GM12878 (cell line): ENCODE measurements around the gene AP5B1. TPM values are rescaled to one million over a fixed set of nuclear protein-coding genes. Genes with fewer than 3 reads are reported as not detected.

Experiments
- ATAC-seq: fragments of 200-7000 bp; cut with Tn5 transposase; 3 replicates; pipeline ENCODE4 v1.9.1; 2020; ENCODE audit warnings: mild to moderate bottlenecking, moderate library complexity
- BruUV-seq: library from RNA; stranded (reverse); fragments of 400-500 nt; replicated peaks from 2 replicates; lab custom pipeline; 2021; lab: Mats Ljungman, UMichigan
- CTCF ChIA-PET: fragments of 300-600 bp; sonication (Branson Sonifier 250); formaldehyde crosslinking; extraction: SDS; loops from one replicate; lab custom pipeline; 2021; ENCODE audit warnings: inconsistent platforms; lab: Yijun Ruan, JAX
- POLR2A ChIA-PET: fragments of 350-600 bp; formaldehyde crosslinking; extraction: SDS; loops from one replicate; lab custom pipeline; 2021; ENCODE audit warnings: inconsistent platforms; lab: Charles Lee
- RAD21 ChIA-PET: fragments of 300-600 bp; sonication (Branson Sonifier 250); formaldehyde crosslinking; loops from one replicate; lab custom pipeline; 2023; ENCODE audit warnings: antibody characterized with exemption; ENCODE audit not compliant: unreplicated experiment; lab: Charles Lee
- SMC1A ChIA-PET: fragments of 300-600 bp; sonication (Branson Sonifier 250); formaldehyde crosslinking; loops from one replicate; lab custom pipeline; 2023; ENCODE audit not compliant: unreplicated experiment, uncharacterized antibody; lab: Charles Lee
- DNase-seq: peaks from one replicate; pipeline ENCODE4 v3.0.0-alpha.2; 2011; ENCODE audit warnings: low read depth, low spot score
- FAIRE-seq: peaks from 3 replicates; lab custom pipeline; 2011; peaks lifted over from hg19 to GRCh38; lab: Jason Lieb, UNC
- H2AFZ ChIP-seq: 2 replicates; pipeline ENCODE4 v1.6.0; 2011; ENCODE audit warnings: low read depth, low read length, control low read depth; ENCODE audit not compliant: control insufficient read depth
- H3K27ac ChIP-seq: 2 replicates; pipeline ENCODE4 v1.5.1; 2011; ENCODE audit warnings: control low read depth; ENCODE audit not compliant: control insufficient read depth, insufficient read depth
- H3K27me3 ChIP-seq, 2 experiments: replicated peaks in 1 of 2; 2 replicates each; pipeline versions ENCODE4 v1.6.0 to v1.6.1; 2011; ENCODE audit warnings: low read length in 1 of 2; ENCODE audit not compliant: control insufficient read depth in 2 of 2, insufficient read depth in 2 of 2
- H3K36me3 ChIP-seq, 2 experiments: 2 replicates each; pipeline ENCODE4 v1.5.1; 2011; ENCODE audit warnings: low read length in 1 of 2; ENCODE audit not compliant: control insufficient read depth in 2 of 2, insufficient read depth in 2 of 2
- H3K4me1 ChIP-seq: 2 replicates; pipeline ENCODE4 v1.6.1; 2011; ENCODE audit warnings: mild to moderate bottlenecking, low read length, moderate library complexity, mixed read lengths; ENCODE audit not compliant: control insufficient read depth, insufficient read depth
- H3K4me2 ChIP-seq: 2 replicates; pipeline ENCODE4 v1.6.0; 2011; ENCODE audit warnings: control low read depth; ENCODE audit not compliant: control insufficient read depth, insufficient read depth
- H3K4me3 ChIP-seq: fragments of 200-600 bp; sonication (generic); 2 replicates; pipeline ENCODE4 v1.5.1; 2016
- H3K79me2 ChIP-seq: 2 replicates; pipeline ENCODE4 v1.6.0; 2011; ENCODE audit warnings: low read length; ENCODE audit not compliant: control insufficient read depth, insufficient read depth
- H3K9ac ChIP-seq: 2 replicates; pipeline ENCODE4 v1.8.0; 2011; ENCODE audit warnings: low read length, control low read depth, mixed read lengths; ENCODE audit not compliant: control insufficient read depth, insufficient read depth
- H3K9me3 ChIP-seq: replicated peaks from 3 replicates; pipeline ENCODE4 v1.5.1; 2011; ENCODE audit warnings: mild to moderate bottlenecking, low read length; ENCODE audit not compliant: control insufficient read depth, insufficient read depth
- H4K20me1 ChIP-seq: 2 replicates; pipeline ENCODE4 v1.6.0; 2011; ENCODE audit not compliant: control insufficient read depth, insufficient read depth
- BMI1 ChIP-seq: fragments of 450-650 bp; IDR thresholded peaks from 2 replicates; pipeline ENCODE4 v1.6.1; 2016; ENCODE audit warnings: mild to moderate bottlenecking, moderate library complexity, borderline replicate concordance
- HDAC6 ChIP-seq: fragments of 200-600 bp; sonication (generic); IDR thresholded peaks from one replicate; pipeline ENCODE4 v1.8.0; 2017; ENCODE audit warnings: antibody characterized with exemption; ENCODE audit not compliant: unreplicated experiment
- KLF5 ChIP-seq: fragments of 450-650 bp; IDR thresholded peaks from 2 replicates; pipeline ENCODE4 v1.6.1; 2014; ENCODE audit warnings: mild to moderate bottlenecking; ENCODE audit not compliant: partially characterized antibody
- LARP7 ChIP-seq: fragments of 450-650 bp; IDR thresholded peaks from 2 replicates; pipeline ENCODE4 v1.6.1; 2017; ENCODE audit warnings: mild to moderate bottlenecking
- PKNOX1 ChIP-seq: fragments of 450-650 bp; IDR thresholded peaks from 2 replicates; pipeline ENCODE4 v1.6.1; 2016; ENCODE audit warnings: mild to moderate bottlenecking
- SPI1 ChIP-seq: IDR thresholded peaks from 2 replicates; pipeline ENCODE4 v1.6.1; 2011; ENCODE audit warnings: low read depth, mild to moderate bottlenecking, low read length, moderate library complexity, borderline replicate concordance; ENCODE audit not compliant: insufficient read depth
- TBL1XR1 ChIP-seq: IDR thresholded peaks from 2 replicates; pipeline ENCODE4 v1.6.1; 2012; ENCODE audit warnings: low read depth, low read length, improper control_type of control experiment
- WRNIP1 ChIP-seq: IDR thresholded peaks from 2 replicates; pipeline ENCODE4 v1.6.1; 2011; ENCODE audit warnings: low read depth, low read length, improper control_type of control experiment, borderline replicate concordance
- WGBS: methylation state at CpG from one replicate; pipeline ENCODE4 v1.1.6; 2016; ENCODE audit warnings: low lambda C conversion rate; ENCODE audit not compliant: insufficient replicate concordance, insufficient coverage; ENCODE audit errors: missing lambda C conversion rate; 5-methylcytosine and 5-hydroxymethylcytosine counted together
- in situ Hi-C: fragments of 300-500 bp; cut with MboI; formaldehyde crosslinking; loops from 9 replicates; pipeline ENCODE4 v1.14.3; 2018; ENCODE audit warnings: mixed read lengths
- intact Hi-C: fragments of 100-400 bp; cut with micrococcal nuclease; formaldehyde crosslinking; loops from one replicate; pipeline ENCODE4 v1.14.2; 2022; ENCODE audit not compliant: unreplicated experiment
- polyA plus RNA-seq, 11 experiments: library from polyadenylated mRNA; depleted of rRNA in 4 of 11; unstranded in 6 of 11; stranded (reverse) in 5 of 11; fragments of >200 nt; fragmentation: Nextera tagmentation in 4 of 11; fragmentation: Illumina TruSeq in 1 of 11; extraction: Ambion mirVana in 4 of 11; extraction: Trizol in 1 of 11; gene quantifications; 1 replicate in 1 of 11; 2 replicates in 10 of 11; pipeline versions ENCODE4 v1.2.1 to v1.2.3, GENCODE V29; 2011 to 2016; ENCODE audit warnings: inconsistent platforms in 2 of 11, missing spikeins in 2 of 11, low read depth in 1 of 11
- total RNA-seq, 4 experiments: library from RNA; depleted of rRNA in 3 of 4; stranded (reverse); fragments of >200 nt in 3 of 4; fragmentation: Illumina TruSeq in 1 of 4; extraction: Trizol in 1 of 4; gene quantifications; 2 replicates each; pipeline versions ENCODE4 v1.2.1 to v1.2.3, GENCODE V29; 2013 to 2021
- TF ChIP-seq, protein P1 (sequence below): fragments of 450-650 bp; formaldehyde crosslinking; IDR thresholded peaks from 2 replicates; pipeline ENCODE4 v1.4.0; 2022; ENCODE audit warnings: mild to moderate bottlenecking, moderate library complexity
- TF ChIP-seq, protein P2 (sequence below): fragments of 450-650 bp; IDR thresholded peaks from 2 replicates; pipeline ENCODE4 v1.6.1; 2017; ENCODE audit warnings: mild to moderate bottlenecking, moderate library complexity

Gene AP5B1
- total and polyA plus RNA-seq, 10 of the 15 experiments (the other 5 are each of a cell fraction or from before 2014, with no cell fraction given), result 0.47 to 13.1 (median 4.8) TPM

GRCh38 chr11:65744026-65744698 lies 36.6 kb downstream of the AP5B1 start (continued):
- TF ChIP-seq, protein P1, sequence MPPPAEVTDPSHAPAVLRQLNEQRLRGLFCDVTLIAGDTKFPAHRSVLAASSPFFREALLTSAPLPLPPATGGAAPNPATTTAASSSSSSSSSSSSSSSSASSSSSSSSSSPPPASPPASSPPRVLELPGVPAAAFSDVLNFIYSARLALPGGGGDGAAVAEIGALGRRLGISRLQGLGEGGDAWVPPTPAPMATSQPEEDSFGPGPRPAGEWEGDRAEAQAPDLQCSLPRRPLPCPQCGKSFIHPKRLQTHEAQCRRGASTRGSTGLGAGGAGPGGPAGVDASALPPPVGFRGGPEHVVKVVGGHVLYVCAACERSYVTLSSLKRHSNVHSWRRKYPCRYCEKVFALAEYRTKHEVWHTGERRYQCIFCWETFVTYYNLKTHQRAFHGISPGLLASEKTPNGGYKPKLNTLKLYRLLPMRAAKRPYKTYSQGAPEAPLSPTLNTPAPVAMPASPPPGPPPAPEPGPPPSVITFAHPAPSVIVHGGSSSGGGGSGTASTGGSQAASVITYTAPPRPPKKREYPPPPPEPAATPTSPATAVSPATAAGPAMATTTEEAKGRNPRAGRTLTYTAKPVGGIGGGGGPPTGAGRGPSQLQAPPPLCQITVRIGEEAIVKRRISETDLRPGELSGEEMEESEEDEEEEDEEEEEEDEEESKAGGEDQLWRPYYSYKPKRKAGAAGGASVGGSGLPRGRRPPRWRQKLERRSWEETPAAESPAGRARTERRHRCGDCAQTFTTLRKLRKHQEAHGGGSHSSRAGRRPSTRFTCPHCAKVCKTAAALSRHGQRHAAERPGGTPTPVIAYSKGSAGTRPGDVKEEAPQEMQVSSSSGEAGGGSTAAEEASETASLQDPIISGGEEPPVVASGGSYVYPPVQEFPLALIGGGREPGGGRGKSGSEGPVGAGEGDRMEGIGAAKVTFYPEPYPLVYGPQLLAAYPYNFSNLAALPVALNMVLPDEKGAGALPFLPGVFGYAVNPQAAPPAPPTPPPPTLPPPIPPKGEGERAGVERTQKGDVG (CRISPR knock-in tag), result no peak
- no peak for TF ChIP-seq TBL1XR1
- peak; percentile 13; the same call in 1 of the 2 replicates for TF ChIP-seq SPI1

DNA sequence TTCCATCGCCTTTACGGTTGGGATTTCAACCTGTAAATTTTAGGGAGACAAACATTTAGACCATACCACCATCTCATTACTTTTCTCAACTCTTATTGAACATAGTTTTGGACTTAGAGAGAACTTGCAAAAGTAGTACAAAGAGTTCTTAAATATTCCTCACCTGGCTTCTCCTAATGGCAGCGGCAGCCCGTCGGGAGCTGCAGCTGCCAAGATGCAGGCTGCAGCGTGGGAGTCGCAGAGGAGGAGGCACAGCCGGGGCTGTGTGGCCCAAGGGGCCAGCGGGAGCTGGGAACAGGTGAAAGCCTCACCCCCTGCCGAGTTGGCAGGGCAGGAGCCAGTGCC lies 37.1 kb downstream of the AP5B1 start:
- Histone ChIP-seq H3K36me3 (no peaks in the 10 kb centered on the region), H3K4me1 (no peaks in the 10 kb centered on the region), H3K27ac (no peak overlapping the region), H4K20me1 (no peaks in the 10 kb centered on the region), H3K79me2 (no peaks in the 10 kb centered on the region), H3K4me3 (no peak overlapping the region)
- WGBS, result 53% methylated on average over 10 of the region's 10 CpGs
- SMC1A ChIA-PET, result no interaction called here
- intact Hi-C loops, result no loop called here
- TF ChIP-seq LARP7, result no peak
- TF ChIP-seq HDAC6, result no peak
- no peak for TF ChIP-seq KLF5
- TF ChIP-seq BMI1, result no peak
- no peak for TF ChIP-seq PKNOX1
- no peak for TF ChIP-seq WRNIP1
- TF ChIP-seq, protein P2, sequence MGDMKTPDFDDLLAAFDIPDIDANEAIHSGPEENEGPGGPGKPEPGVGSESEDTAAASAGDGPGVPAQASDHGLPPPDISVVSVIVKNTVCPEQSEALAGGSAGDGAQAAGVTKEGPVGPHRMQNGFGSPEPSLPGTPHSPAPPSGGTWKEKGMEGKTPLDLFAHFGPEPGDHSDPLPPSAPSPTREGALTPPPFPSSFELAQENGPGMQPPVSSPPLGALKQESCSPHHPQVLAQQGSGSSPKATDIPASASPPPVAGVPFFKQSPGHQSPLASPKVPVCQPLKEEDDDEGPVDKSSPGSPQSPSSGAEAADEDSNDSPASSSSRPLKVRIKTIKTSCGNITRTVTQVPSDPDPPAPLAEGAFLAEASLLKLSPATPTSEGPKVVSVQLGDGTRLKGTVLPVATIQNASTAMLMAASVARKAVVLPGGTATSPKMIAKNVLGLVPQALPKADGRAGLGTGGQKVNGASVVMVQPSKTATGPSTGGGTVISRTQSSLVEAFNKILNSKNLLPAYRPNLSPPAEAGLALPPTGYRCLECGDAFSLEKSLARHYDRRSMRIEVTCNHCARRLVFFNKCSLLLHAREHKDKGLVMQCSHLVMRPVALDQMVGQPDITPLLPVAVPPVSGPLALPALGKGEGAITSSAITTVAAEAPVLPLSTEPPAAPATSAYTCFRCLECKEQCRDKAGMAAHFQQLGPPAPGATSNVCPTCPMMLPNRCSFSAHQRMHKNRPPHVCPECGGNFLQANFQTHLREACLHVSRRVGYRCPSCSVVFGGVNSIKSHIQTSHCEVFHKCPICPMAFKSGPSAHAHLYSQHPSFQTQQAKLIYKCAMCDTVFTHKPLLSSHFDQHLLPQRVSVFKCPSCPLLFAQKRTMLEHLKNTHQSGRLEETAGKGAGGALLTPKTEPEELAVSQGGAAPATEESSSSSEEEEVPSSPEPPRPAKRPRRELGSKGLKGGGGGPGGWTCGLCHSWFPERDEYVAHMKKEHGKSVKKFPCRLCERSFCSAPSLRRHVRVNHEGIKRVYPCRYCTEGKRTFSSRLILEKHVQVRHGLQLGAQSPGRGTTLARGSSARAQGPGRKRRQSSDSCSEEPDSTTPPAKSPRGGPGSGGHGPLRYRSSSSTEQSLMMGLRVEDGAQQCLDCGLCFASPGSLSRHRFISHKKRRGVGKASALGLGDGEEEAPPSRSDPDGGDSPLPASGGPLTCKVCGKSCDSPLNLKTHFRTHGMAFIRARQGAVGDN, result no peak
- TF ChIP-seq, all 136 proteins: peak for 0
- RAD21 ChIA-PET, result no interaction called here
- CTCF ChIA-PET, result interaction anchor here (0.8 to 1.4 kb wide), 2 partner anchors 33 to 78 kb away, joined by 3 to 4 read pairs; no protein-coding TSS in a partner anchor
- no TSS peak for BruUV-seq
- no peak for DNase-seq
- no peak for FAIRE-seq
- H3K4me2 ChIP-seq, result no peak overlapping the region
- no peaks in the 10 kb centered on the region; a peak in 1 of 4 replicates for H3K27me3 ChIP-seq
- POLR2A ChIA-PET, result interaction anchor here (0.6 kb wide), 1 partner anchor 144 kb away, joined by 3 read pairs; no protein-coding TSS in a partner anchor
- H2AFZ ChIP-seq, result no peak overlapping the region
- no peaks in the 10 kb centered on the region for H3K9me3 ChIP-seq
- in situ Hi-C loops, result no loop called here
- no peak for ATAC-seq
- no peak overlapping the region for H3K9ac ChIP-seq
